PC-3 (cell line): ENCODE measurements around the gene MRPS30. TPM values are rescaled to one million over a fixed set of nuclear protein-coding genes. Genes with fewer than 3 reads are reported as not detected.

ENCODE experiments used
- ATAC-seq: fragments of 200-7000 bp; cut with Tn5 transposase; 2 replicates; pipeline ENCODE4 v1.9.1; 2020; ENCODE audit warnings: mild to moderate bottlenecking, moderate library complexity
- Bru-seq: library from RNA; stranded (reverse); fragments of 400-500 nt; gene quantifications from one replicate; lab custom pipeline; 2021; lab: Mats Ljungman, UMichigan
- BruChase-seq, 2 experiments: library from RNA; stranded (reverse); fragments of 400-500 nt; gene quantifications; one replicate each; lab custom pipeline; 2021; lab: Mats Ljungman, UMichigan
- BruUV-seq: library from RNA; stranded (reverse); fragments of 400-500 nt; replicated peaks from 2 replicates; lab custom pipeline; 2021; lab: Mats Ljungman, UMichigan
- CTCF ChIA-PET: fragments of 300-600 bp; sonication (Branson Sonifier 250); formaldehyde crosslinking; loops from one replicate; lab custom pipeline; 2022; ENCODE audit warnings: antibody characterized with exemption; lab: Charles Lee
- POLR2A ChIA-PET: fragments of 300-600 bp; sonication (Branson Sonifier 250); formaldehyde crosslinking; loops from one replicate; lab custom pipeline; 2022; ENCODE audit warnings: antibody characterized with exemption; ENCODE audit not compliant: unreplicated experiment; lab: Charles Lee
- DNase-seq: peaks from one replicate; pipeline ENCODE4 v3.0.0-alpha.2; 2015
- H2AFZ ChIP-seq: fragments of 300-600 bp; sonication (generic); 2 replicates; pipeline ENCODE4 v1.6.0; 2016; ENCODE audit warnings: antibody characterized with exemption, low read length
- H3F3A ChIP-seq: fragments of 300-600 bp; sonication (generic); one replicate; pipeline ENCODE4 v1.6.0; 2017; ENCODE audit warnings: antibody characterized with exemption, low read length, control low read depth, mild to moderate bottlenecking; ENCODE audit not compliant: unreplicated experiment
- H3K27ac ChIP-seq: fragments of 300-600 bp; sonication (generic); 2 replicates; pipeline ENCODE4 v1.5.1; 2016; ENCODE audit warnings: mild to moderate bottlenecking, low read length
- H3K27me3 ChIP-seq: fragments of 300-600 bp; sonication (generic); 2 replicates; pipeline ENCODE4 v1.6.1; 2016; ENCODE audit warnings: low read length, mixed read lengths
- H3K36me3 ChIP-seq: fragments of 300-600 bp; sonication (generic); 2 replicates; pipeline ENCODE4 v1.6.1; 2016; ENCODE audit warnings: low read depth, mixed run types, low read length, mixed read lengths
- H3K4me1 ChIP-seq: fragments of 300-600 bp; sonication (generic); 2 replicates; pipeline ENCODE4 v1.5.1; 2016; ENCODE audit warnings: low read length; ENCODE audit not compliant: insufficient read depth
- H3K4me2 ChIP-seq: fragments of 300-600 bp; sonication (generic); 2 replicates; pipeline ENCODE4 v1.6.0; 2016; ENCODE audit warnings: low read length
- H3K4me3 ChIP-seq: fragments of 300-600 bp; sonication (generic); 2 replicates; pipeline ENCODE4 v1.5.1; 2016; ENCODE audit warnings: mild to moderate bottlenecking, low read length, mixed read lengths
- H3K79me2 ChIP-seq: fragments of 300-600 bp; sonication (generic); 2 replicates; pipeline ENCODE4 v1.6.1; 2017; ENCODE audit warnings: low read length, mixed read lengths
- H3K9ac ChIP-seq: fragments of 300-600 bp; sonication (generic); 2 replicates; pipeline ENCODE4 v1.6.0; 2016; ENCODE audit warnings: mild to moderate bottlenecking, low read length
- H3K9me2 ChIP-seq: fragments of 300-600 bp; sonication (generic); replicated peaks from 2 replicates; pipeline ENCODE4 v1.6.1; 2016; ENCODE audit warnings: mixed run types, low read length, mixed read lengths
- H3K9me3 ChIP-seq: fragments of 300-600 bp; sonication (generic); 2 replicates; pipeline ENCODE4 v1.6.1; 2016; ENCODE audit warnings: low read length, mixed read lengths
- H4K20me1 ChIP-seq: fragments of 300-600 bp; sonication (generic); 2 replicates; pipeline ENCODE4 v1.6.1; 2016; ENCODE audit warnings: low read length, mixed read lengths
- CTCF ChIP-seq: fragments of 300-600 bp; sonication (generic); conservative IDR thresholded peaks from 2 replicates; pipeline ENCODE4 v1.5.1; 2017; ENCODE audit warnings: antibody characterized with exemption, low read depth, mild to moderate bottlenecking, low read length
- EZH2 ChIP-seq: fragments of 300-600 bp; sonication (generic); IDR thresholded peaks from one replicate; pipeline ENCODE4 v1.6.1; 2017; ENCODE audit warnings: antibody characterized with exemption, mild to moderate bottlenecking, low read length; ENCODE audit not compliant: unreplicated experiment
- EZH2phosphoT487 ChIP-seq: fragments of 300-600 bp; sonication (generic); IDR thresholded peaks from 2 replicates; pipeline ENCODE4 v1.6.1; 2018; ENCODE audit warnings: mild to moderate bottlenecking, antibody characterized with exemption, low read length, borderline replicate concordance
- intact Hi-C: fragments of 100-400 bp; cut with micrococcal nuclease; formaldehyde crosslinking; loops from 2 replicates; pipeline ENCODE4 v1.9.0; 2023
- long read RNA-seq: library from polyadenylated mRNA; unstranded; transcript quantifications from one replicate; pipeline ENCODE4 v2.0.0, GENCODE V29; 2021; ENCODE audit not compliant: unreplicated experiment
- total RNA-seq: library from RNA; depleted of rRNA; stranded (reverse); fragments of >200 nt; gene quantifications from 2 replicates; pipeline ENCODE4 v1.2.3, GENCODE V29; 2014; rRNA removed

MRPS30 gene
- total RNA-seq (139 and 149 TPM in 2 replicates), Bru-seq, nascent RNA (percentile 95 among the genes with signal in this experiment), BruChase-seq, experiment 1, labeled RNA remaining after a 6-hour chase (percentile 94 among the genes with signal in this experiment), BruChase-seq, experiment 2, labeled RNA remaining after a 2-hour chase (percentile 95 among the genes with signal in this experiment)
- long read RNA-seq, transcript MRPS30-202 (5 exons, 1,678 nt): major isoform, 109 of 126 reads
- long read RNA-seq, partial matches to known transcripts: 13 of 126 reads
- long read RNA-seq, other reads (novel, unspliced or antisense): 4 of 126 reads

- H3K27ac ChIP-seq: peak within 1 kb of the TSS; percentile 51
- CTCF ChIA-PET: no interaction called here
- POLR2A ChIA-PET: no interaction called here
Observed at GRCh38 chr5:44808435-44809214, at the start of gene MRPS30. MRPS30 (plus strand) TSS chr5:44808947; CDS start chr5:44808963, 16 bp downstream.

GRCh38 chr5:44769200-44769876, 39.4 kb upstream of the MRPS30 start:
- DNase-seq: no peak
- H3K4me1 ChIP-seq: no peaks in the 10 kb centered on the region
- H3K27ac ChIP-seq: no peak overlapping the region
- no peak for TF ChIP-seq CTCF
- TF ChIP-seq EZH2: no peak
- no peak for TF ChIP-seq EZH2phosphoT487
- BruUV-seq: no TSS peak
- ChIA-PET CTCF (no interaction called here), POLR2A (no interaction called here)
- intact Hi-C loops: no loop called here
- H3K9ac ChIP-seq: no peak overlapping the region
- H2AFZ ChIP-seq: no peak overlapping the region
- H3K4me3 ChIP-seq: no peak overlapping the region
- peaks cover 53% of the 10 kb centered on the region for H3K27me3 ChIP-seq
- ATAC-seq: no peak
- H3F3A ChIP-seq: no peaks in the 10 kb centered on the region
- H3K9me3 ChIP-seq: no peaks in the 10 kb centered on the region
- no peak overlapping the region for H3K4me2 ChIP-seq
- no peaks in the 10 kb centered on the region for H3K9me2 ChIP-seq
- no peaks in the 10 kb centered on the region for H3K36me3 ChIP-seq
- no peaks in the 10 kb centered on the region for H4K20me1 ChIP-seq
- H3K79me2 ChIP-seq: no peaks in the 10 kb centered on the region

More at GRCh38 chr5:44808435-44809214, at the start of gene MRPS30:
- intact Hi-C loops: loop anchor here (2.0 kb wide), 1 partner anchor 66 kb away; no protein-coding TSS in a partner anchor
- Histone ChIP-seq H3K4me1 (peaks cover 29% of the 10 kb centered on the region), H3K79me2 (peaks cover 49% of the 10 kb centered on the region), H3F3A (no peaks in the 10 kb centered on the region), H3K36me3 (peaks cover 28% of the 10 kb centered on the region), H3K4me2 (peak within 1 kb of the TSS; percentile 88), H4K20me1 (peaks cover 17% of the 10 kb centered on the region), H3K9me2 (no peaks in the 10 kb centered on the region), H3K9ac (peak within 1 kb of the TSS; percentile 91), H3K27me3 (no peaks in the 10 kb centered on the region), H2AFZ (peak within 1 kb of the TSS; percentile 82), H3K9me3 (no peaks in the 10 kb centered on the region), H3K4me3 (peak within 1 kb of the TSS; percentile 91)
- BruUV-seq: no TSS peak
- ATAC-seq (peak; percentile 94), DNase-seq (peak; percentile 100)
- TF ChIP-seq EZH2 (no peak), EZH2phosphoT487 (no peak), CTCF (peak; percentile 77)
